Spleen (tissue), 11 donors: ENCODE data around the gene FAM110D. TPM values are rescaled to one million over a fixed set of nuclear protein-coding genes. Genes with fewer than 3 reads are reported as not detected.

Source experiments
- DNase-seq: peaks from one replicate; pipeline ENCODE4 v3.0.0-alpha.2; 2020
- H3K27ac ChIP-seq, 8 donors: fragments of 200-600 bp; sonication (generic) in 7 of 8; 1 replicate in 4 of 8; 2 replicates in 4 of 8; pipeline versions ENCODE4 v1.5.0 to v1.8.0; 2016 to 2021; ENCODE audit warnings: inconsistent platforms in 4 of 8, mild to moderate bottlenecking in 4 of 8, moderate library complexity in 1 of 8
- H3K27me3 ChIP-seq, 7 donors: fragments of 200-600 bp; sonication (generic) in 6 of 7; replicated peaks in 1 of 7; 1 replicate in 4 of 7; 2 replicates in 3 of 7; pipeline versions ENCODE4 v1.5.0 to v1.8.0; 2016 to 2021; ENCODE audit warnings: inconsistent platforms in 3 of 7, mild to moderate bottlenecking in 1 of 7
- H3K36me3 ChIP-seq, 6 donors: fragments of 200-600 bp; sonication (generic) in 5 of 6; 1 replicate in 4 of 6; 2 replicates in 2 of 6; pipeline versions ENCODE4 v1.5.0 to v1.8.0; 2016 to 2021; ENCODE audit warnings: inconsistent platforms in 2 of 6
- H3K4me1 ChIP-seq, 6 donors: fragments of 200-600 bp; sonication (generic) in 5 of 6; 1 replicate in 3 of 6; 2 replicates in 3 of 6; pipeline versions ENCODE4 v1.5.0 to v1.8.0; 2016 to 2021; ENCODE audit warnings: inconsistent platforms in 3 of 6
- H3K4me3 ChIP-seq, 8 donors: fragments of 200-600 bp; sonication (generic) in 7 of 8; 1 replicate in 4 of 8; 2 replicates in 4 of 8; pipeline versions ENCODE4 v1.5.0 to v1.8.0; 2016 to 2021; ENCODE audit warnings: inconsistent platforms in 4 of 8, mild to moderate bottlenecking in 4 of 8, moderate library complexity in 2 of 8
- H3K9me3 ChIP-seq, 8 donors: fragments of 200-600 bp; sonication (generic) in 7 of 8; 1 replicate in 4 of 8; 2 replicates in 4 of 8; pipeline versions ENCODE4 v1.5.0 to v1.8.0; 2016 to 2021; ENCODE audit warnings: inconsistent platforms in 4 of 8
- POLR2A ChIP-seq, 3 donors: fragments of 450-650 bp; IDR thresholded peaks; one replicate each; pipeline ENCODE4 v1.5.1; 2017; ENCODE audit warnings: antibody characterized with exemption in 3 of 3, mild to moderate bottlenecking in 1 of 3
- POLR2AphosphoS5 ChIP-seq, 3 donors: sonication (generic); formaldehyde crosslinking; IDR thresholded peaks; one replicate each; pipeline ENCODE4 v1.5.1; 2017; ENCODE audit warnings: antibody characterized with exemption in 3 of 3
- WGBS, 5 donors: extraction: QIAGEN DNeasy Blood & Tissue Kit in 3 of 5; methylation state at CpG; one replicate each; pipeline versions ENCODE4 v1.1.5 to v1.1.7; 2013 to 2018; 5-methylcytosine and 5-hydroxymethylcytosine counted together
- intact Hi-C: fragments of 100-400 bp; cut with DNase I; formaldehyde crosslinking; loops from one replicate; pipeline ENCODE4 v1.15.0; 2023; ENCODE audit warnings: low total_unique reads
- polyA plus RNA-seq, 3 donors: library from polyadenylated mRNA; stranded (reverse); fragments of 200-250 nt; gene quantifications; one replicate each; pipeline ENCODE4 v1.2.1, GENCODE V29; 2013
- total RNA-seq, 7 donors: library from RNA; depleted of rRNA in 3 of 7; stranded (reverse); fragments of >200 nt in 3 of 7; fragmentation: NEBNext Ultra II Directional in 4 of 7; extraction: Animal tissue kit (Norgen Biotek cat#: 25700) in 4 of 7; gene quantifications; one replicate each; pipeline versions ENCODE4 v1.1.0 to v1.2.1, GENCODE V29; 2016 to 2021
- TF ChIP-seq, protein P1 (sequence below), 11 experiments: fragments of 200-600 bp in 7 of 11; fragments of 450-650 bp in 4 of 11; sonication (generic) in 4 of 11; IDR thresholded peaks in 8 of 11; conservative IDR thresholded peaks in 3 of 11; 1 replicate in 7 of 11; 2 replicates in 4 of 11; pipeline versions ENCODE4 v1.4.0 to v1.8.0; 2016 to 2021; ENCODE audit warnings: antibody characterized with exemption in 11 of 11, inconsistent platforms in 4 of 11, mild to moderate bottlenecking in 1 of 11
- donor health status: healthy with polysubstance abuse.
- donor health status: DM: no; HTN: no; CAD: no; lungs with moderate emphysema.
- donor health status: DM: no; HTN: no; CAD: no.
- donor health status: Bipolar disorder and iron deficiency.
- donor health status: healthy.
- donor health status: DM: no; HTN: no; CAD: no.
- donor health status: DM: yes; HTN: yes; CAD: no.

Gene FAM110D
- total and polyA plus RNA-seq, 10 donors, result 0.44 to 5.9 (median 1.2) TPM

DNA sequence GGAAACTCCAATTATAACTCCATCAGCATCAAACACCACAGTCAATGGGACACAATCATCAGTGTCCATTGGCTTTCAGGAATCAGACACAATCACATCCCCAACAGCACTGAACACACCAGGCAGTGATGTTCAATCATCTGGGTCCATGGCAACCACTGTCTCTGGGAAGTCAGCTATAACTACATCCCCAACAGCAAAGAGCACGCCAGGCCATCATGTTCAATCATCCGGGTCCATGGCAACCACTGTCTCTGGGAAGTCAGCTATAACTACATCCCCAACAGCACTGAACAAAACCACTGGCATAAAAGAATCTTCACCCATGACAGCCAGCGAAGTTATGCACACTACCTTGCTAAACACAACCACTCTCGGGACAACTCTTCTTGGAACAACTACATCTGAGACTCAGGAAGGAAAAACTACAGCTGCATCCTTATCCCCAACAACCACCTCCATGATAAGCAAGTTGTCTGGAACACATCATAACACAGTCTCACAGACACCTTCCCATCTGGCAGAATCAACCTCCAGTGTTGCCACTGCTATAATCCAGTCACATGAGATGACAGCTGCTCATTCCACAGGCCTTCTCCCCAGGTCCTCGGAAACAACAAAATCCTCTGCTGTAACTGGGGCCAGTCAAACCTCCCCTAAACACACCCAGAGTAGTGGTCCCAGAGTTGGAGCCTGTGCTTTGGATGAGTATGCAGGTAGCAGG lies 51.4 kb downstream of the FAM110D start:
- TF ChIP-seq, protein P1, sequence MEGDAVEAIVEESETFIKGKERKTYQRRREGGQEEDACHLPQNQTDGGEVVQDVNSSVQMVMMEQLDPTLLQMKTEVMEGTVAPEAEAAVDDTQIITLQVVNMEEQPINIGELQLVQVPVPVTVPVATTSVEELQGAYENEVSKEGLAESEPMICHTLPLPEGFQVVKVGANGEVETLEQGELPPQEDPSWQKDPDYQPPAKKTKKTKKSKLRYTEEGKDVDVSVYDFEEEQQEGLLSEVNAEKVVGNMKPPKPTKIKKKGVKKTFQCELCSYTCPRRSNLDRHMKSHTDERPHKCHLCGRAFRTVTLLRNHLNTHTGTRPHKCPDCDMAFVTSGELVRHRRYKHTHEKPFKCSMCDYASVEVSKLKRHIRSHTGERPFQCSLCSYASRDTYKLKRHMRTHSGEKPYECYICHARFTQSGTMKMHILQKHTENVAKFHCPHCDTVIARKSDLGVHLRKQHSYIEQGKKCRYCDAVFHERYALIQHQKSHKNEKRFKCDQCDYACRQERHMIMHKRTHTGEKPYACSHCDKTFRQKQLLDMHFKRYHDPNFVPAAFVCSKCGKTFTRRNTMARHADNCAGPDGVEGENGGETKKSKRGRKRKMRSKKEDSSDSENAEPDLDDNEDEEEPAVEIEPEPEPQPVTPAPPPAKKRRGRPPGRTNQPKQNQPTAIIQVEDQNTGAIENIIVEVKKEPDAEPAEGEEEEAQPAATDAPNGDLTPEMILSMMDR (IDR thresholded peaks at IDR 0.05 in 8 of 11, conservative IDR thresholded peaks at IDR 0.05 in 3 of 11), result no peak
- TF ChIP-seq POLR2AphosphoS5 (IDR thresholded peaks at IDR 0.05), result no peak
- Histone ChIP-seq H3K4me3 (no peak overlapping the region), H3K4me1 (no peaks in the 10 kb centered on the region), H3K9me3 (no peaks in the 10 kb centered on the region), H3K36me3 (no peaks in the 10 kb centered on the region), H3K27ac (no peak overlapping the region), H3K27me3 (no peaks in the 10 kb centered on the region)
- 78 to 91% (median 83%) methylated on average over 5 of the region's 5 CpGs for WGBS, 5 donors
- intact Hi-C loops, result no loop called here
- no peak for DNase-seq

DNA sequence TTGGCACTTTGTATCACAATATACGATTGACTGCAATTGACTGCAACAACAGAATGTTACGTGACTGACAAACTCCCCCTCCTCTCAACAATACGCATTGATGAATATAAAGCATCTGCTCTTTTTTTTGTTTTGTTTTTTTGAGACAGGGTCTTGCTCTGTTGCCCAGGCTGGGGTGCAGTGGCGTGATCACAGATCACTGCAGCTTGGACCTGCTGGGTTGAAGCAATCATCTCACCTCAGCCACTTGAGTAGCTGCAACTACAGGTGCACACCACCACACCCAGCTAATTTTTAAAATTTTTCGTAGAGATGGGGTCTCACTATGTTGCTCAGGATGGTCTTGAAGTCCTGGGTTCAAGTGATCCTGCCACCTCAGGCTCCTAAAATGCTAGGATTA lies 53.8 kb downstream of the FAM110D start:
- intact Hi-C loops, result no loop called here
- H3K27me3 ChIP-seq, result no peaks in the 10 kb centered on the region
- no peak overlapping the region for H3K4me3 ChIP-seq
- no peak for DNase-seq
- H3K27ac ChIP-seq, result no peak overlapping the region
- 85 to 96% (median 88%) methylated on average over 5 of the region's 5 CpGs for WGBS, 5 donors
- no peaks in the 10 kb centered on the region for H3K4me1 ChIP-seq
- no peak for TF ChIP-seq POLR2AphosphoS5 (IDR thresholded peaks at IDR 0.05)
- no peaks in the 10 kb centered on the region for H3K9me3 ChIP-seq
- H3K36me3 ChIP-seq, result no peaks in the 10 kb centered on the region

DNA sequence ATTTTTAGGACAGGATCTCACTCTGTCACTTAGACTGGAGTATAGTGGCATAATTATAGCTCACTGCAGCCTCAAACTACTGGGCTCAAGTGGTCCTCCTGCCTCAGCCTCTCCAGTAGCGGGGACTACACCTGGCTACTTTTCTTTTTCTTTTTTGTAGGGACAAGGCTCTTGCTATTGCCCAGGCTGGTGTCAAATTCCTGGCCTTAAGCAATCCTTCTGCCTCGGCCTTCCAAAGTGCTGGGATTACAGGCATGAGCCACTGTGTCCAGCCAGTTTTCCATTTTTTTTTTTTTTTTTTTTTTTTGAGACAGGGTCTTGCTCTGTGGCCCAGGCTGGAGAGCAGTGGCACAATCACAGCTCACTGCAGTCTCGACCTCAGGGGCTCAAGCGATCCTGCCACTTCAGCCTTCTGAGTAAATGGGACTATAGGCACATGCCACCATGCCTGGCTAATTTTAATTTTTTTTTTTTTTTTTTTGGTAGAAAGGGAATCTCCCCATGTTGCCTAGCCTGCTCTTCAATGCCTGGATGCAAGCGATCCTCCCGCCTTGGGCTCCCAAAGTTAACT lies 54.5 kb downstream of the FAM110D start:
- intact Hi-C loops, result no loop called here
- WGBS, 5 donors, result 85 to 98% (median 93%) methylated on average over 6 of the region's 6 CpGs
- Histone ChIP-seq H3K4me3 (no peak overlapping the region), H3K9me3 (no peaks in the 10 kb centered on the region), H3K27me3 (no peaks in the 10 kb centered on the region), H3K27ac (no peak overlapping the region), H3K4me1 (no peaks in the 10 kb centered on the region), H3K36me3 (no peaks in the 10 kb centered on the region)
- TF ChIP-seq POLR2AphosphoS5 (IDR thresholded peaks at IDR 0.05) (no peak), POLR2A (IDR thresholded peaks at IDR 0.05) (no peak)
- TF ChIP-seq, protein P1 (IDR thresholded peaks at IDR 0.05 in 8 of 11, conservative IDR thresholded peaks at IDR 0.05 in 3 of 11), result no peak
- no peak for DNase-seq

Other genes starting within 250 kb of the FAM110D start
- gene PAFAH2, start 161.0 kb upstream of the FAM110D start, total RNA-seq, result 10 to 100 TPM; 12.9 to 19.7 (median 13.9) TPM
- 1 to 10 TPM; 3.9 to 5.3 (median 4.7) TPM for gene PAFAH2, start 161.0 kb upstream of the FAM110D start, polyA plus RNA-seq
- 1 to 10 TPM; 2.3 to 8.6 (median 4.9) TPM for gene EXTL1, start 137.3 kb upstream of the FAM110D start, total RNA-seq
- 1 to 10 TPM in 1 of 3 donors, under 1 TPM in 2; 0.30 to 3.6 (median 0.63) TPM for gene EXTL1, start 137.3 kb upstream of the FAM110D start, polyA plus RNA-seq
- gene SLC30A2, start 113.0 kb upstream of the FAM110D start, total RNA-seq, result not detected
- not detected for gene SLC30A2, start 113.0 kb upstream of the FAM110D start, polyA plus RNA-seq
- under 1 TPM in 2 of 7 donors, not detected in 5; 0.19 to 0.61 TPM for gene TRIM63, start 91.4 kb upstream of the FAM110D start, total RNA-seq
- under 1 TPM; 0.13 to 0.33 (median 0.30) TPM for gene TRIM63, start 91.4 kb upstream of the FAM110D start, polyA plus RNA-seq
- gene PDIK1L, start 47.3 kb upstream of the FAM110D start, total RNA-seq, result 10 to 100 TPM in 5 of 7 donors, 1 to 10 TPM in 2; 7.7 to 14.1 (median 11.6) TPM
- gene PDIK1L, start 47.3 kb upstream of the FAM110D start, polyA plus RNA-seq, result 1 to 10 TPM; 2.5 to 3.1 (median 3.1) TPM
- gene C1orf232, start 9.9 kb downstream of the FAM110D start, total RNA-seq, result not detected
- not detected for gene C1orf232, start 9.9 kb downstream of the FAM110D start, polyA plus RNA-seq
- gene ZNF593, start 10.8 kb downstream of the FAM110D start, total RNA-seq, result 10 to 100 TPM; 13.5 to 27.8 (median 19.6) TPM
- gene ZNF593, start 10.8 kb downstream of the FAM110D start, polyA plus RNA-seq, result 100 to 1,000 TPM in 1 of 3 donors, 10 to 100 TPM in 2; 74.9 to 104 (median 80.3) TPM
- gene ZNF593OS, start 12.8 kb downstream of the FAM110D start, total RNA-seq, result not detected
- gene ZNF593OS, start 12.8 kb downstream of the FAM110D start, polyA plus RNA-seq, result under 1 TPM; 0.26 to 0.43 (median 0.26) TPM
- 1 to 10 TPM; 1.0 to 5.5 (median 3.7) TPM for gene CNKSR1, start 18.4 kb downstream of the FAM110D start, total RNA-seq
- 1 to 10 TPM in 2 of 3 donors, under 1 TPM in 1; 0.68 to 2.0 (median 1.0) TPM for gene CNKSR1, start 18.4 kb downstream of the FAM110D start, polyA plus RNA-seq
- not detected for gene CATSPER4, start 31.5 kb downstream of the FAM110D start, total RNA-seq
- gene CATSPER4, start 31.5 kb downstream of the FAM110D start, polyA plus RNA-seq, result under 1 TPM in 1 of 3 donors, not detected in 2; 0.03 TPM
- 10 to 100 TPM in 5 of 7 donors, 1 to 10 TPM in 2; 7.8 to 14.9 (median 10.8) TPM for gene CEP85, start 75.1 kb downstream of the FAM110D start, total RNA-seq
- gene CEP85, start 75.1 kb downstream of the FAM110D start, polyA plus RNA-seq, result 1 to 10 TPM; 3.9 to 5.2 (median 4.2) TPM
- gene SH3BGRL3, start 121.0 kb downstream of the FAM110D start, total RNA-seq, result 100 to 1,000 TPM; 139 to 261 (median 233) TPM
- gene SH3BGRL3, start 121.0 kb downstream of the FAM110D start, polyA plus RNA-seq, result 100 to 1,000 TPM; 249 to 319 (median 286) TPM
- 10 to 100 TPM; 25.1 to 67.1 (median 48.0) TPM for gene UBXN11, start 147.6 kb downstream of the FAM110D start, total RNA-seq
- 10 to 100 TPM; 26.6 to 67.8 (median 66.1) TPM for gene UBXN11, start 147.6 kb downstream of the FAM110D start, polyA plus RNA-seq
- 100 to 1,000 TPM; 206 to 422 (median 301) TPM for gene CD52, start 158.9 kb downstream of the FAM110D start, total RNA-seq
- gene CD52, start 158.9 kb downstream of the FAM110D start, polyA plus RNA-seq, result 1,000 to 10,000 TPM; 2,248 to 3,726 (median 2,540) TPM
- gene CRYBG2, start 195.1 kb downstream of the FAM110D start, total RNA-seq, result 1 to 10 TPM in 1 of 7 donors, under 1 TPM in 1, not detected in 5; 0.87 to 1.1 TPM
- 1 to 10 TPM; 1.2 to 3.4 (median 1.5) TPM for gene CRYBG2, start 195.1 kb downstream of the FAM110D start, polyA plus RNA-seq
- gene ZNF683, start 213.7 kb downstream of the FAM110D start, total RNA-seq, result under 1 TPM in 5 of 7 donors, not detected in 2; 0.17 to 0.74 (median 0.49) TPM
- gene ZNF683, start 213.7 kb downstream of the FAM110D start, polyA plus RNA-seq, result 1 to 10 TPM in 1 of 3 donors, under 1 TPM in 2; 0.38 to 1.5 (median 0.83) TPM